ENCODE results near the gene CA4. TPM values are rescaled to one million over a fixed set of nuclear protein-coding genes. Genes with fewer than 3 reads are reported as not detected.

Gene CA4
- total RNA-seq, 1 donor from 2014 or later = 72.8 TPM

DNA sequence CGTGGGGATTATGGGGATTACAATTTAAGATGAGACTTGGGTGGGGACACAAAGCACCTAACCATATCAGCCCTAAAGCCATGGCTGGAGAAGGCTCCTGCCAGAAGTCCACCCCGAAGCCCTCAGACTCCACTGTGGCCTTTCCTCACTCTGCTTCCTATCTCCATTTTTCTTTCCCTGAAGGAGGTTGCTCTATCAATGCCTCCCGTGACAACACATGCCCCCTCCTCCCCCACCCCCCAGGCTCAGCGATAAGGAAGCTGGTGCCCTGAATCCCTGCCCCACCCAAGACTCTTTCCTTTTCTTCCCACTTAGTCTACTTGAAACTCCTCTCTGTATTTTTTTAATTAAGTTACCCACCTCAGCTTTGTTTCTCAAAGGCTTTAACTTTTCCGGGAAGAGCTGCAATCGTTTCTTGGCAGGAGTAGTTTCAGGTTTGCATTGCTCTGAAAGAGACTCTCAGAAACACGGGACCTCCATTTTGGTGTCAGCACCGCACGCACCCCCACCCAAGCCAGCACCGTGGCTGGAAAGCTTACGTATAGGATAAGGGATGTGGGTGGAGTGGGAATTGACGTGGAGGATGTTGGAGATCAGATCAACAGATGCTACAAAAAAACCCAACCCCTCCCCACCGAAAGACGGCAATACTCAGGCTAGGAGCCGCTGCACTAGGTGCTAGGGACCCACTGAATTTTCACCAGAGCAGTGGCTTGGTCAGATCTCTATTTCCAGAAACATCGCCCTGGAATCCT, 15.2 kb upstream of the CA4 start:
- Histone ChIP-seq H3K36me3 (no peaks in the 10 kb centered on the region), H3K4me1 (peaks cover 21% of the 10 kb centered on the region), H3K4me3 (peak overlapping the region; percentile 89), H3K27ac (peak overlapping the region; percentile 86), H3K27me3 (ENCODE audit: low read depth) (peaks cover 21% of the 10 kb centered on the region), H3K9me3 (no peaks in the 10 kb centered on the region)
- ATAC-seq (peak; percentile 17 to 46), DNase-seq (peak; percentile 47)
- intact Hi-C loops (cut with DNase I) = no loop called here
- TF ChIP-seq, protein P1, sequence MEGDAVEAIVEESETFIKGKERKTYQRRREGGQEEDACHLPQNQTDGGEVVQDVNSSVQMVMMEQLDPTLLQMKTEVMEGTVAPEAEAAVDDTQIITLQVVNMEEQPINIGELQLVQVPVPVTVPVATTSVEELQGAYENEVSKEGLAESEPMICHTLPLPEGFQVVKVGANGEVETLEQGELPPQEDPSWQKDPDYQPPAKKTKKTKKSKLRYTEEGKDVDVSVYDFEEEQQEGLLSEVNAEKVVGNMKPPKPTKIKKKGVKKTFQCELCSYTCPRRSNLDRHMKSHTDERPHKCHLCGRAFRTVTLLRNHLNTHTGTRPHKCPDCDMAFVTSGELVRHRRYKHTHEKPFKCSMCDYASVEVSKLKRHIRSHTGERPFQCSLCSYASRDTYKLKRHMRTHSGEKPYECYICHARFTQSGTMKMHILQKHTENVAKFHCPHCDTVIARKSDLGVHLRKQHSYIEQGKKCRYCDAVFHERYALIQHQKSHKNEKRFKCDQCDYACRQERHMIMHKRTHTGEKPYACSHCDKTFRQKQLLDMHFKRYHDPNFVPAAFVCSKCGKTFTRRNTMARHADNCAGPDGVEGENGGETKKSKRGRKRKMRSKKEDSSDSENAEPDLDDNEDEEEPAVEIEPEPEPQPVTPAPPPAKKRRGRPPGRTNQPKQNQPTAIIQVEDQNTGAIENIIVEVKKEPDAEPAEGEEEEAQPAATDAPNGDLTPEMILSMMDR (IDR thresholded peaks at IDR 0.05) = no peak

DNA sequence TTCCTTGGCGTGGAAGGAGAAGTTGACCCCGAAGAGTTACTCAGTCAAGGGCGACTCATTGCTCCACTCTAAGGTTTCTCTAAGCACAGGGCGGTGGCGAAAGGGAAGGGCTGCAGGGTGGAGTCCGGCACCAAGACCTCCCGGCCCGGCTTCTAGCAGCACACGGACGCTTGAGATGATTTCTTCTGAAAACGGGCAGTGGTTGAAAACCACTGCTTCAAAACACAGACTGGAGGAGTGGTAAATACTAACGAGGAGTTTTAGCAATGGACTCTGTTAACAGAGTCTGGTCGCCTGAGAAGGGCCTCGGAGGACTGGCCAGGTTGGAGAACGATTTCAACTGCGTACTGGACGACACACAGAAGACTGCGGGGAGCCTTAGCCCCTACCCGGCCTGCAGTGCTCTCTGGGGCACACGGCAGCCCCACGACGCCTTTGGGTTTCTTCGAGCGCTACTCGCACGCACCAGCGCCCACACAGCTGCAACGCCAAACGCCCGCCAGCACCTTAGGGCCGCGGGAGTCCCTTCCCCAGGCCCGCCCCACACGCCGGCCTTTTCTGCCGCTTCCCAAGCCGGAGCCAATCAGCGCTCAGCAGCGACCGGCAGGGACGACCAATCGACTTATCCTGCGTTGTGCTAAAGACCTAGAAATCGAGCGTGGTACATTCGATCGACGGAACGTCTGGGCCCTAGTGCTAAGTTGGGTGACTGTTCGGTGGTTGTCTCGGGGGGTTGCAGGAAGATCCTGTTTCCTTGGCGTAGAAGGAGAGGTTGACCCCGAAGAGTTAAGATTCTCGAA, 14.4 kb upstream of the CA4 start:
- Histone ChIP-seq H3K4me1 (peaks cover 25% of the 10 kb centered on the region), H3K4me3 (peak overlapping the region; percentile 89), H3K9me3 (no peaks in the 10 kb centered on the region), H3K36me3 (no peaks in the 10 kb centered on the region), H3K27me3 (ENCODE audit: low read depth) (peaks cover 29% of the 10 kb centered on the region), H3K27ac (peak overlapping the region; percentile 86)
- intact Hi-C loops (cut with DNase I) = no loop called here
- ATAC-seq (peak; percentile 97 to 98), DNase-seq (peak; percentile 93)
- TF ChIP-seq, protein P1 (IDR thresholded peaks at IDR 0.05) = no peak

DNA sequence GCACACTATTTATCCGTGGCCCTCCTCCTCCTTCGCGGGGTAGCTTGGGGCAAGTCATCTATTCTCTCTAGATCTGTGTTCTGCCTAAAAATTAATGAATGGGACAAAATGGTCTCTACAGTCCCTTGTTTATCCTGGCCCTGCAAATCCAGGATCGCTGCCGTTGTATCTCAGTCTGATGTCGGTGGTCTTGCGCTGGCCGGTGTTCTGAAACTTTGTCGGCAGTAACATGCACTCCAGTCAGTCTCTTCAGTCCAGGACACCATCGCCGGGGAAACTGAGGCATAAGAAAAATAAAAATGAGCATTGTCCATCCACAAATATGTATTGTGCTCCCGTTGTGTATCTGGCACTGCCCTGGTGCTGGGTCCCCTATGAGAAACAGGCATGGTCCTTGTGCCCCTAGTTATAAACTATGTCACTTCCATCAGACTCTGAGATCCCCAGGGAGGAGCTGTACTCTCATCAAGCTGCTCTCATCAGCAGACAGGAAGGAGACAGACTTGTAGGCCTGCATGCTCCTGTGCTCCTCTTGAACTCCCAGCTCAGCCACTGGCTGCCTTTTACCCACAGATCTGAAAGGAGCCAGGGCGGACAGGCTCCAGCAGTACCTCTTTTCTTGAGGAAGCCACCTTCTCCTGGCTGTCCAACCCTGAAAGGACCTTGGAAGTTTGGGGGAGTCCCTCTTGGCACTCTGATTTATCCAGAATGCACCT, 13.7 kb upstream of the CA4 start:
- peak; percentile 37 for DNase-seq
- H3K4me1 ChIP-seq = peaks cover 30% of the 10 kb centered on the region
- H3K9me3 ChIP-seq = no peaks in the 10 kb centered on the region
- no peak for ATAC-seq
- no peaks in the 10 kb centered on the region for H3K36me3 ChIP-seq
- no peak overlapping the region for H3K27ac ChIP-seq
- TF ChIP-seq, protein P1 (IDR thresholded peaks at IDR 0.05) = no peak
- intact Hi-C loops (cut with DNase I) = no loop called here
- H3K4me3 ChIP-seq = peak overlapping the region; percentile 89
- H3K27me3 ChIP-seq (ENCODE audit: low read depth) = peaks cover 37% of the 10 kb centered on the region

DNA sequence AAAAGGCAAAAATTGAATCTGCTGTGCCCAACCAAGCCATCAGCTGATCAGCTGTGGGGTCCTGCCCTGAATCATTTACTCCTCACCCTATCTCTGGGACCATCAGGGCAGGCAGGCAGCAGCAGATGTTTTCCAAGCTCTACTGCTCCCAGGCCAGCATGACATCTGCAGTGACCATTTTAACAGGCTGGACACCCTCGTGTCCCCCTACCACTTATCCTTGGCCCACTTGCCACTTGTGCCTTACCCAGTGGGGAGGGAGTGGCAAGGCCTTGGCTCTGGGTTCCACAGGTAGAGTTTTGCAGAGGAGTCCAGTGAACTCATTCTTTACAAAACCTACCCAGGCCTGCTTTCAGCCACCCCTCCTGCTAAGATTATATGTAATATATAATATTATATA, 12.0 kb upstream of the CA4 start:
- Histone ChIP-seq H3K4me1 (peaks cover 46% of the 10 kb centered on the region), H3K4me3 (no peak overlapping the region), H3K36me3 (no peaks in the 10 kb centered on the region), H3K9me3 (no peaks in the 10 kb centered on the region), H3K27ac (no peak overlapping the region), H3K27me3 (ENCODE audit: low read depth) (peaks cover 45% of the 10 kb centered on the region)
- intact Hi-C loops (cut with DNase I) = no loop called here
- DNase-seq (no peak), ATAC-seq (no peak)
- TF ChIP-seq, protein P1 (IDR thresholded peaks at IDR 0.05) = no peak

DNA sequence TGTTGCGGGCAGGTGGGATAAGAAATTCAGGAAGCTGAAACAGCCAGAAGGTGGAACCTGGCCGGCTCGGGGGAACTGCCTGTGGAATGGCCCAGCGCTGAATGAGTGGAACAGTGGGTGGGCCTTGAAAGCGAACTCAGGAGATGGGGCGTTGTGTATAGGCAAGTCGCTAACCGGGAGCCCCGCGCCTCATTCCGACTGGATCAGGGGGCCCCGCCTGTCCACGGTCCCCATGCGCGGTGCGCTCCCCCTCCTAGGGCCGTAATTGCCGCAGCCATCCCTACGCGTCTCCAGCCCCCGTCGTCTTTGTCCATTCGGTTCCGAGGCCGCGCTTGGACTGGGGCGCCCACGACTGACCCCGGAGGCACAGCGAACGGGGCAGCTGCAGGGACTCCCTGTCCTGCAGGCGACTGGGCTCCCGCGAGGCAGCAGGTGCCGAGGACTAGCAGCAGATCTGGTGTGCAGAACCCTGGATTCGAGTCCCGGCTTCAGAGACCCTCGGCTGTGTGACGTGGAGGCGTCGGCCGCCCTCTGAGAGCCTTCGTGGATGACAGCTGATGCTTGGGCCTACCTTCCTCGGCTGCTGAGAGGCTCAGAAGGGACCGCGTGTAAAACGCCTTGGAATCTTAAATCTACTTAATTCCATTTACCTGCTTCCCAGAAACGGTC, 10.9 kb upstream of the CA4 start:
- H3K4me3 ChIP-seq = no peak overlapping the region

More for the DNA sequence above, 10.9 kb upstream of the CA4 start:
- DNase-seq (no peak), ATAC-seq (no peak)
- no peak overlapping the region for H3K27ac ChIP-seq
- intact Hi-C loops (cut with DNase I) = no loop called here
- TF ChIP-seq, protein P1 (IDR thresholded peaks at IDR 0.05) = no peak
- no peaks in the 10 kb centered on the region for H3K9me3 ChIP-seq
- H3K36me3 ChIP-seq = no peaks in the 10 kb centered on the region
- peaks cover 54% of the 10 kb centered on the region for H3K4me1 ChIP-seq
- peaks cover 45% of the 10 kb centered on the region for H3K27me3 ChIP-seq (ENCODE audit: low read depth)

All from lower lobe of right lung (tissue), 2 donors.